GM03348 (cell line): ENCODE measurements around the gene MAT1A.

Experiments used
- DNase-seq: peaks from one replicate; pipeline ENCODE4 v3.0.0; 2012; ENCODE audit warnings: low spot score

The MAT1A gene

DNA sequence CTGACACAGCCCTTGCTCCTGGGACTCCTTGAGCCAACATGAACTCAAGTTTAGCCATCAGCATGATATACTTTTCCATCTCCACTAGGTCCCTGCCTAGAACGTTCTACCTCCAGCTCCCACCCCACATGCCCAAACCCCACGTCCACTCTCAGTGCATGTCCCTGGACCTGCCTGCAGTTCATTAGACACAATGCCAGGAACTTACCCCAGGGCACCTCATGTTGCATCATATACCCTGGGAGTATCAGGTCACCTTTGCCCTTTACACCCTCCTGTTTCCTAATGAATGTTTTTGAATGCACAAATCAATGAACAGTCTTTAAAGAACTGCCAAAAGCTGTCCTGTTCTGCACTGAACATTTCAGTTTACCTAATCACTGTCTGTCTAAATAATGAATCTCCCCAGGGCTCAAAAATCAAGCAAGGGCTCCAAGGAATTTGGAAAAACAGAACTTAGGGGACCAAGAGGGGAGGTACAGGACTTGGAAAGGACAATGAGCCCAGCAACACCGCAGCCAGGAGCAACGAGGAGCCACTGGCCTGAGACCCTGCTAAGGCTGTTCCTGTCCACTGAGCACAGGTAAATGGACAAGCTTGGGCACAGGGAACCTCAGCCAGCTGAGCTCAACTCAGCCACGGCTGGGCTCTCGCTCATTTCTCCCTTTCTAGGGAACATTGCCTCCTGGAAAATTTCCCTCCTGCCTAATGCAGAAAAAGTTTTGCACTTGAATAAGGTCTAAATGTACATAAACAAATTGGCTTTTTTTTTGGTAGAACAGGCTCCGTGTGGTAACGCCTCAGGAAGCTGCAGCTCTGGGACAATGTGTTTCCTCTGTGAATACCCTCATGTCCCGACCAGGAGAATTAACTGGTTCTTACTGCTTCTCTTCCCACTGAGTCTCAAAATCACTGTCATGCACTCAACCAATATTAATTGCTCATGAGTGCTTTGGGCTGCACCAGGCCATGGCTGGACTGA, 7.4 kb downstream of the MAT1A start:
- no peak for DNase-seq

DNA sequence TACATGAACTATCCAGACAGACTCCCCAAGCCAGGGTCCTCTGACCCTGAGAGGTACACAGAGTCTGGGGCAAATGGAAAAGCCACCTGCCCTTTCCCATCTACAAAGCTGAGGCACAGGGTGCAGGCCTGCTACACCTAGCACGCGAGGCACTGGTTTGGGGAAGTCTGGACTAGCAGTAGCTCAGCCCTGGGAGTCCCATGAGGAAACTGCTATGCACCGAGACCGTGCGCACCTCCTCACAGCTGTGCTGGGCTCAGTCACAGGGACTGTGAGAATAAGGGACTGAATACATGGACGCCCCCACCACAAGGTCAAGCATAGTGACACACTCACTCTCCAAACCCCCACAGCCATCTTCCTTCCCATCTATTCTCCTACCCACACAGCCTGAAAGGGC, 8.2 kb downstream of the MAT1A start:
- DNase-seq: no peak

DNA sequence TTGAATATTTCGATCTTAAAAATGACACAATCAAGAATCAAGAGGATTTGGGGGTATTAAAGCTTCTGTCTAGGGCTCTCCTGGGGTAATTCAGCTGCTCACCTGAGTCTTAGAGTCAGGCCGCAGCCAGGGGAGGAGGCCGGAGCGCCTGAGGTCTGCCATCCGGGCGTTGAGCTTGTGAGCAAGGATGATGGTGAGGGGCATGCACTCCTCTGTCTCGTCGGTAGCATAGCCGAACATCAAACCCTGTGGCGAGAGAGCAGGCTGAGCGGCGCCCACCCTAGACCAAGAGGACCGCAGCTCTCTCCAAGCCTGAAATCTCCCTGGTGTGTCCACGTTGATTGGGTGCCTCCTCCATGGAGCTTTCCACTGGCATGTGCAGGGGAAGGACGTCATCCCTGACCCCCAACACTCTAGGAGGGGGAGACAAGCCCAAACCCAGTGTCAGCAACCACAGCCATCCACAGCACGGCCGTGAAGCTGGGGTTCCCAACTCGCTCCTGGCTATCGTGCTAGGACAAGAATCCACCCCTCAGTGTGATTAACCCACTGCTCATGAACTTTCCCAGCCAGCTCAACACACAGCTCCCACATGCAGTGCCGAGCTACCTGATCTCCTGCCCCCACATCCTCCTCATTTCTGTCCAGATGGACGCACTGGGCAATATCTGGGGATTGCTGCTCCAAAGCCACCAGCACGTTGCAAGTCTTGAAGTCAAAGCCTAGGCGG, 9.2 kb downstream of the MAT1A start:
- DNase-seq: no peak

DNA sequence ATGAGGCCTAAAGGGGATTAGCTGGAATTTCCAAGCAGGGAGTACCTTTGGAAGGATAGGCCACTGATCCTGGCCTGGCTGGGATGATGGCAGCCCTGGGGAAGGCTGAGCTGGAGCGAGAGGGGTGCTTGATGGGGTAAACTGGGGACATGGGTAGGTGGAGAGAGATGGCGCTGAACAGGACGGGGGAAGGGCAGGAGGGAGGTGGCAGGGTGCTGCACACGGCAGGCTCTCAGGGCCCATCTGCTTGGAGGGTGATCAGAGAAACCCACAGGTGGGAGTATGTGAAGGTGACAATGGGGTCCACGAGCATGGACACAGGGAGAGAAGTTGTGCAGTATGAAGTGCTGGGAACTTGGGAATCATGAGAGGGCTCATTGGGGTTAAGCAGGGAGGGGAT, 10.3 kb downstream of the MAT1A start:
- DNase-seq: no peak

DNA sequence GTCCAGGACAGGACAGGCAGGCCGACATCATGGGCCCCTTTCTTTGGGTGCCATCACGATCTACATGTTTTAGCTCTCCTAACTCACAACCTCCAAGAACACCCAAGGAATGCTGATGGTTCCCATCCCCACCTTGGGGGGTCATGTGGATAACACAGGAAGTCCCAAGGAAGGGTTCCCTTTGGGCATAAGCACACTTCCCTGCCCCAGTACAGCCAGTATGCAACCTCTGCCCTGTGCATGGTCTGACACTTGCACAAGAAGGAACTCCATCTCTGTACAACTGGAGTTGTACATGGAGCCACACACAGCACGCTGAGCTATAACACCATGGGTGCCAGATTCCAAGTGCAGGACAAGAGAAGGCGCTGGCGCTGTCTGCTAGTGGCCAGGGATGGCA, 11.0 kb downstream of the MAT1A start:
- DNase-seq: no peak

DNA sequence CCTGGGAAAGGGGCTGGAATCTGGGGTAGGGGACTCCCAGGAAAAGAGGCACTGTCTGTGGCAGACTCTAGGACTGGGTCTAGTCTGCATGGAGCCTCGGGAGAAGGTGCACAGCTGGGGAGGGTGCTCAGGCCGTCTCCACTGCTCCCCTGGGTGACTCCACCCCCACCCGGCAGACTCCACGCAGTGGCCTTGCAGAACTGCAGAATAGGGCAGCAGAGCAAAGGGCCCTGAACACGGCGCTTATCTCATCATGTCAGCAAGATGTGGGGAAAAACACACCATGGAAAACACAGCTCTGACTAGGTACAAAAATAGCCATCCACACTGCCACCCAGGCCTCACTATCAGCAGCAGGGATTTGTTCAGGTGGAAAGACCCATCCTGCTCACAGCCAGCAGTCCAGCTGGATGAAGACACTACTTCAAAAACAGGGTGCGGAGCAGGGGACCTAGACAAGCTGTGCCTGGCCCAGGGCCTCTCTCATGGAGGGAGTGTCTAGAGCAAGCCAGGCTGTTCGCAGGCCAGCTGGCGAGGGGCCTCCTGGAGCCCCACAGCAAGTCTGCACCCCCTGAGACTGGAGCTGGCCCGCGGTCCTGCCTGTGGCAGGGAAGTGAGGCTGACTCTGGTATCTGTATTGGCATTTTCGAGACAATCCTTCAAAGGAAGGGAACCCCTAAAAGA, 11.7 kb downstream of the MAT1A start:
- DNase-seq: no peak

DNA sequence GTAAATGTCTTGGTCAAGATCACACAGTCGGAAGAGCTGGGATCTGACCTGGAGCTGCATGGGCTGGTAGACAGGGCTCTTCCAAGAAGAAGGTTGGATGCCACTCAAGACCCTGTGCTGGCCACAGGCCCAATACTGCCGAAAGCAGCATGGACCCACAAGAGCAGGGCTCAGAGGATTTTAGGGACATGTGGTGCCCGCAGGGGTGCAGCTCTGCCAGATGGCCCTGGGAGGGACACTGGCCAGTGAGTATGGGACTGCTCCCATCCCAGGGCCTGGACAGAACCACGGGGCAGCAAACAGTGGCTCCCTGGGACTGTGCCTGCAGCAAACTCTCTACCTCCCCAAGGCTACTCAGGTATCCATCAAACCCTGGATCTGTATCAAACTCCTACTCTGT, 12.4 kb downstream of the MAT1A start:
- DNase-seq: no peak

DNA sequence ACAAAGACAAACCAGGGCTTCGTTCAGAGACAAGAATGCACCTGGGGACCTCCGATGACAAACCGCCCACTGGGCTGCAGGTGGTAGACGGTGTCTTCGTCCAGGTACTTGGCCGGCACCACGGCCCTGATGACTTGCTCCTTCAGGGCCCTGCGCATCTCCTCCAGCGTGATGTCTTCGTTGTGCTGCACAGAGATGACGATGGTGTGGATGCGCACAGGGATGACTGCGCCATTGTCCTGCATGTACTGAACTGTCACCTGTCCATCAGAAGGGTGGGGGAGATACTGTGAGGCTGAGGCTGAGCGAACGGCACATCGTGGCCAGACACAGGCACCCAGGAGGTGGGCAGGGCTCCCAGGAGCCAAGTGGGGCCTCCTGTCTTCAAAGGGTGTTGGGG, 13.1 kb downstream of the MAT1A start:
- no peak for DNase-seq

DNA sequence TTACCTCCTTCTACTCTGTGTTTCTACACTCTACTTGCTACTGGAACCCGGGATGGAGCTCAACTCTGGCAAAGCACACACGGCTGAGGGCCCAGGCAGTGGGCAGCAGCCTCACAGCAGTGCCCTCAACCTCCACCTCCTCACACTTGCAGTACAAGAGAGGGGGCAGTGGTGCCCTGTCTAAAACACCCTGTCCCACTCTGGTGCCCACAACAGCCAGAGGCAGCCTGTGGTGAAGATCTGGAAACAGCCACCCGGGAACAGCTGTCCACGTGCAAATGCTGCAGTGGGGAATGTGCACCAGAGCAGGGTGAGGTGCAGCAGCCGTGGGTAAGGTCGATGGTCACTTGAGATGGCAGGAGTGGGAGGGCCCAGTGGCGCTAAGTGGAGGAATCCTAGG, 13.7 kb downstream of the MAT1A start:
- no peak for DNase-seq

DNA sequence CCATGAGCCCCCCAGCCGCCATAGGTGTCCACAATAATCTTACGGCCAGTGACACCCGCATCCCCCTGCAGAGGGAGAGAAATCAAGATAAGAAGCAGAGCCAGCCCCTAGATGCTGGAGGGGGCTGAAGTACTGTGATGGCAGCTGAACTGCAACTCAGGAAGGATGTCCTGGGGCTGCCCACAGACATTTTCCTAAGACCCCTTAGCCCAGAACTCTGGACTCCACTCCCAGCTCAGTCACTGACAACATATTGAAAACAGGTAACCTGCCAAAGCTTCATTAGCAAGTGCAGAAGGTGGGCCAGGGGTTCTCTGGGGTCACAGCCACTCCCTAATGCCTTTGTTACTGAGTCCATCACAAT, 14.3 kb downstream of the MAT1A start:
- no peak for DNase-seq

DNA sequence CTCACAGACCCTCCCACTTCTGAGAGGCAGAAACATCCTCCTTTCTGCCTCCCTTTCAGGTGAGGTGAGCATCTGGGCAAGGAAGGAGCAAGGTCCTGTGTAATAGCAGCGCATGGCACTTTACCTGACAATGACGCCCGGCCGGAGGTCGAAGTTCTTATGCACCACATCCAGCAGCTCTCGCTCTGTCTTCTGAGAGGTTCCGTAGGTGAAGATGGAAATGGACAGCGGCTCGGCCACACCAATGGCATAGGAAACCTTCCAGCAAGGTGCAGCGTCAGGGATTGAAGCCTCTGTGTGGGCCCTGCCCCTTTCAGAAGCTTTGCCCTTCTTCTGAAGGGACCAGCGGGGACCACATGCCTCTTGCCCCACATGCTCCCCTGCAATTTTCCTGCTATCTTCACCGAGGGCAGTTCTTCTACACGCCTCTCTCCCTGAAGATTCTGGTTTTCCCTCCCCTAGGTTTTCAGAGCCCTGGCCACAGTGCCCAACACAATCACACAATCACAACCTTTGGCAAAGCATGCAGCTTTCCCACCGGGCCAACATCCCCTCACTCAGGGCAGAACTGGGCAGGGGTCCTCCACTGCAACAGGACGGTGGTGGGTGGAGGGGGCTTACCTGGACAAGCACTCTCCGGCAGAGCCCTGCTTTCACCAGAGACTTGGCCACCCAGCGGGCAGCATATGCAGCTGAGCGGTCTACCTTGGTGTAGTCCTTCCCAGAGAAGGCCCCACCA, 14.9 kb downstream of the MAT1A start:
- no peak for DNase-seq

DNA sequence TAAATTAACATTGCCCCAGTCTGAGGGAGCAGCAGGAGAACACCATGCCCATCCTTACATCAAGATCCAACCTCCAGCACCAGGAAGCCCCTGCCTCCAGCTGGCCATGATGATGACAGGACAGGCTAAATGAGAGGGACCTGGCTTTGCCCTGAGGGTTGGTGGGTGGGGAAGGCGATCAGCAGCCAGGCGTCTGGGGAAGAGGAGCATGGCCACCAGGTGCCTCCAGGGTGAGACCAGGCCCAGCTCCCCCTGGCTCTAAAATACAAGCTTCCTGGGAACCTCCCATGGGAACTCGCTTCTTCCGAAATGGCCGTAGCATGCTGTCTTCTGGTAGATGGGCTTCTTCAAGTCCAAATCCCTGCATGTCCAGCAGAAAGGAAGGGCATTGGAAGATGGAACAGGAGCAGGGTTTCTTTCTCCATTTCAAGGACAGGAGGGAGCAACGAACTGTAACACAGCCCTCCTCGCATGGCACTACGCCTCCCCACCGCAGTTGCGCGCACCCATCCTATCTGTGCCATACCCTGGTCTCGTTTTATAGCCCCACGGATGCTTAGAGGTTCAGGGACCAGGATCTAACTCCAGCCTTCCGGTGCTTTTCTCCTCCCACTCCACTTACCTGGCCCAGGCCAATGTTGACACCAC, 15.8 kb downstream of the MAT1A start:
- DNase-seq: no peak

DNA sequence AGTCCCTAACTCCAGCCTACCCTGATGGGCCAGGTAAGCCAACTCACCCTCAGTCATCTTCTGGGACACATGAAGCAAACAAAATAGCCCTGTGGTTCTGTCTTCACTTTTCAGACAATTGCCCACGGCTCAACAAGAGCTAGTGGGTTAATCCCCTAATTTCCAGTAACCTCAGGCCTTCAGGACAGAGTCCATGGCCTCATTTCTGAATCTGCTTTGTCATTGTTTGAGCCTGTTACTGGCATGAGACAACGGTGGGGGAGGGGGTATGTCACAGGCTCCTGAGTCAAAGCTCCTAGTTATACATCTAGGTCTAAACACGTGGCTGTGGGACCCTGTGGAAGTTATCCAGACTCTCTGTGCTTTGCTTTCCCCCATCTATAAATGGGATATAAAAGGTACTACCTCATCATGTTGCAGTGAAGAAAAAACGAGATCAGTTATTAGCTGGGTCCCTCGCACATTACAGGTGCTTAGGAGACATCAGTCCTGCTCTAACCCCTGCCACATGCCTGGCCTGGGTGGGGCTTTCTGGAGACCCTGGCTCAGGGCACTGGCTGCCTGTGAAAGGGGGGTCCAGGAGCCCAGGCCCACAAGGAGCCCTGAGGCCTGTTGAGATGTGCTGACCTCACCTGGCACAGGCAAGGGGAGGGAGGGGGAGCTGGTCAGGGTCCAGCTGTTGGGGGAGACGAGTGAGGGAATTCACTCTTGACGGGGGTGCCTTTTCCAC, 16.5 kb downstream of the MAT1A start:
- no peak for DNase-seq

DNA sequence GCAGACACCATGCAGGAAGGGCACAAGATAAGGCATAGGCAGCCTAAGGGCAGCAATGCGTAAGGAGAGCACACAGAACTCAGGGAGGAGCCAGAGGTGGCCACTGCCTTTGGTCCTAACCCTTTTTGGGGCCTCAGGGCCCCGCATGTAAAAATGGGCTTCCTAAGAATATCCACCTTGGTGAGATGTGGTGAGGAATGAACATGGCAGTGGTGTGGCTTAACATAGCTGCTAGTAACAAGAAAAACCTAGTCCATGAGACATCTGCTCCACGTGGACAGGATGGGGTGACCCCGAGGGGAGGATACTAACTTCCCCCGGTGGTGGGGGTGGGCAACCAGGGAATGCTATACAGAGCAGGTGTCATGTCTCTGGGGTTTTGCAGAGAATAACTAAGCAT, 18.0 kb downstream of the MAT1A start:
- DNase-seq: no peak

DNA sequence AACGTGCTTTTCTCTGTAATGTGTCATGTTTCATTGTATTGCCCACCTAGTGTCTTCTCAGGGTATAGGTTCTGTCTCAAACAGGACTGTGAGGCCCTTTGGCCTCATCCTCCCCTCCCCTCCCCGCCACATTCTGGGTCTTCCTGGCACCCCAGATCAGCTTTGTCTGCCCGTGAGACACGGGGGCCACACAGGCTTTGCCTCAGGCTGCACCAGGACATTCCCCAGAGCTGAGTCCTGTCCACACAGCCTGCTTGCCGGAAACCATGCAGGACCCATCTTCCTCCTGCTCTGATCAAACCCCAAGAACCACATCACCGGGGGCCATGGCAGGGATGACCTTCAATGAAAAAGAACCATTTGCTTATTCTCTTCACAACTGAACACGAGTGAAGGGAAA, 18.6 kb downstream of the MAT1A start:
- DNase-seq: no peak

DNA sequence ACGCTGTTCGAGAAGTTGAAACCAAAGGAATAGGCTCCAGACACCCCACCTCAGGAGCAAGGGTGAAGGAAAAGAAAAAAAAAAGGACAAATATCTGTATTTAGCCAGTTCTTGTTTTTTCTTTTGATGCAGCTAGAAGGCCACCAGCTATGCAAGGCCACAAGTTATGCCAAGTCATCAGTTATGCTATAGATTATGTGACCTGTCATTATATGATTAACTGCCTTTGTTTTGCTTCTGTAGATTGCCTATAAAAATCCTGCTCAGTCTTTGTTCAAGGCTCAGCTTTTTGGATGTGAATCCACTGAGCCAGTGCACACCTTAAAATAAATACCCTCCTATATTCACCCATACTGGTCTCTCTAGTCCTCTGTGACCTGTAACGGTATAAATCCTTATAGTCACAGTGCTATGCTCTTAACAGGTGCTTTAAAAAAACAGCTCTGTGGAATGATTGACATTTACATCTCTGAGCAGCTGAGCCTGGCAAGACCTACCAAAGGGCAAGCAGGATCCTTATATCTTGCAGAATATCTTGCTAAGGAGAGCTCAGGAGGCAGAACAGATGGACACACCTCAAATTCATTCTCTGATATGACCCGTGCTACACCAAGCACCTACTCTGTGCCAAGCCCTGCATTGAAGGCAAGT, 20.4 kb downstream of the MAT1A start:
- DNase-seq: no peak

DNA sequence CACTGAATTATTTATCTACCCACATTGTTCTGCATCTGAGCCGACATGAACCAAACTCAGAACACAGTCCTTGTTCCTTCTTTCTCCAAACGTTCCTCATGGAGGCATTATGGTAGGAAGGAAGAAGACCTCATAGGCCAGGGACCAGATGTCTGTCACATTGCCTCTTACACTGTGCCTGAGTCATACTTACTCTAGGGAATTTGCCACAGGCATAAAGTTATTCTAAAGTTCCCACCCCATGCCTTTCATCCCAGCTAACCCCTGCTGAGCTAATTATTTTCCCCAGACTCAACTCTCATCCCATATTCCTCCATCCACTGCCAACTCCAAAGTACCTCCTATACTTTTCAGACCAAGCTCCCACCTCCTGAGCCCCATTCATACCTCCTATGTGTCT, 21.2 kb downstream of the MAT1A start:
- DNase-seq: no peak

DNA sequence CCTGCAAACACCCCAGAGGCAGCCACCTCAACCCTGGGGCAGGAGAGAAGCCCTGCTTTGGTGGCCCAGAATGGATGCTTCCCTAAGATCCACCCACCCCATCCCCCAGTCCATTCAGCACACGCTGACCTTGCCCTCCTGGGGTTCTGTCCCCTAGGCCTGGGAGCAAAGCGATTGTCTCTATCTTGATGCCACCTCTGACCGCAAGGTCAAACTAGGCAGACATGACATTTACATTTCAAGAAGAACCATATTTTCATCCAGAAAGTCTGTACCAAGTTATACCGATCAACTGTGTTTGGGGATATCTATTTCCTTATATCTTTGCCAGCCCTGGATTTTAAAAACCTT, 23.0 kb downstream of the MAT1A start:
- no peak for DNase-seq

DNA sequence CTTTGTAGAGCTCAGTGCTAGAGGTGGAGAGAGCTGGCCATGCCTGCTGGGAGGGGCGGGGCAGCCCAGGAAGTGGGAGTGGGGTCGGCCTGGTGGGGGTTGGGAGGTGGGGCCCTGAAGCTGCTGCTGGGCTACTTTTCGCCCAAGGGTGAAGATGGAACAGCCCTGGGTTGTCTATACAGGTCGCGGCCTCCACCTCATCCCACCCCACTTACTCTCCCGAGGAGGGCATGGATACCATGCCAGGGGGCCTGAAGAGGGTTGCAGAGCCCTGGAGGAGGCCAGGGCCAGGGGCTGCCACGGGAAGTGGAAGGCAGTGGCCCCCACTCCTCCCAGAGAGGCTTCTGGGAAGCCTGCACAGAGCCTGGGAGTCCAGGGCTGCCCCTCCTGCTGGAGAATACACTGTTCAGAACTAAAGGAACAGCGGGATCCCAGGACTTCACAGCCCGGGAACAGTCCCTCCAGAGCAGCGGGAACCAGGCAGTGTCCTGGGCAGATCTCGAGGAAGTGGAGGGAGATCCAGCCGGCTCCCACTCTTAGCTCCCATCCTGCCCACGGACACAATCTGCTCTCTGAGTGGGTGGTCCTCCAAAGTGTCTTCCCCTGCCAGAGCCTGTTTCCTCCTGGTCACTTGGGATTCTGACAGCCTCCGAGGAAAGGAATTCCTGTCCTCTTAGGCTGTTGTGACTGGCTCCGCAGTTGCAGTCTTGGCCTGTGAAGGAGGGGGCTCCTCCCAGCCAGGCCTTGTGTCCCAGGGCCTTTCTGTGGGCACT, 23.5 kb downstream of the MAT1A start:
- no peak for DNase-seq
